HepG2 (cell line): ENCODE results near the gene FKBP8. TPM values are rescaled to one million over a fixed set of nuclear protein-coding genes. Genes with fewer than 3 reads are reported as not detected.

ENCODE experiments used
- ATAC-seq: fragments of 200-7000 bp; cut with Tn5 transposase; 3 replicates; pipeline ENCODE4 v1.9.1; 2020; ENCODE audit warnings: mild to moderate bottlenecking, moderate library complexity
- BruUV-seq: library from RNA; stranded (reverse); fragments of 400-500 nt; replicated peaks from 2 replicates; lab custom pipeline; 2021; lab: Mats Ljungman, UMichigan
- CTCF ChIA-PET: fragments of 300-600 bp; formaldehyde crosslinking; extraction: SDS; loops from one replicate; lab custom pipeline; 2021; ENCODE audit warnings: low total read pairs, inconsistent platforms, low intra/inter-chr PET ratio; lab: Yijun Ruan, JAX
- POLR2A ChIA-PET: fragments of 350-600 bp; sonication (Branson Sonifier 250); formaldehyde crosslinking; loops from one replicate; lab custom pipeline; 2020; ENCODE audit warnings: antibody characterized with exemption, inconsistent platforms; lab: Yijun Ruan, JAX
- DNase-seq: peaks from one replicate; pipeline ENCODE4 v3.0.0-alpha.2; 2015; ENCODE audit warnings: low spot score
- FAIRE-seq: peaks from 3 replicates; lab custom pipeline; 2011; peaks lifted over from hg19 to GRCh38; lab: Jason Lieb, UNC
- H2AFZ ChIP-seq: one replicate; pipeline ENCODE4 v1.6.1; 2011; ENCODE audit warnings: low read length, inconsistent platforms
- H3K27ac ChIP-seq: fragments of 300-600 bp; 3 replicates; pipeline ENCODE4 v1.8.0; 2011; ENCODE audit warnings: mixed run types, mild to moderate bottlenecking, mixed read lengths, low read length, inconsistent platforms; ENCODE audit not compliant: insufficient read depth; ENCODE audit errors: extremely low read length
- H3K27me3 ChIP-seq, 2 experiments: fragments of 200-600 bp in 1 of 2; 2 replicates in 1 of 2; 3 replicates in 1 of 2; pipeline versions ENCODE4 v1.6.0 to v1.8.0; 2011; ENCODE audit warnings: low read length in 2 of 2, mild to moderate bottlenecking in 2 of 2, moderate library complexity in 2 of 2, inconsistent platforms in 1 of 2; ENCODE audit not compliant: insufficient read depth in 2 of 2, control insufficient read depth in 1 of 2
- H3K36me3 ChIP-seq, 2 experiments: fragments of 200-600 bp in 1 of 2; replicated peaks in 1 of 2; 2 replicates in 1 of 2; 3 replicates in 1 of 2; pipeline versions ENCODE4 v1.5.1 to v1.8.0; 2011; ENCODE audit warnings: low read length in 2 of 2, inconsistent platforms in 1 of 2; ENCODE audit not compliant: insufficient read depth in 2 of 2, control insufficient read depth in 1 of 2
- H3K4me1 ChIP-seq: 2 replicates; pipeline ENCODE4 v1.5.1; 2012; ENCODE audit warnings: low read length, inconsistent platforms; ENCODE audit not compliant: insufficient read depth
- H3K4me2 ChIP-seq: 2 replicates; pipeline ENCODE4 v1.6.0; 2011; ENCODE audit warnings: low read depth, low read length, inconsistent platforms
- H3K4me3 ChIP-seq, 3 experiments: fragments of 200-600 bp in 1 of 3; sonication (generic), shearing (Covaris generic) in 1 of 3; replicated peaks in 1 of 3; 2 replicates each; pipeline ENCODE4 v1.5.1; 2011 to 2016; ENCODE audit warnings: low read length in 3 of 3, inconsistent platforms in 2 of 3, low read depth in 2 of 3, mild to moderate bottlenecking in 2 of 3, control low read depth in 1 of 3, mixed read lengths in 1 of 3; ENCODE audit not compliant: insufficient read depth in 1 of 3
- H3K79me2 ChIP-seq: one replicate; pipeline ENCODE4 v1.6.1; 2011; ENCODE audit warnings: low read length, inconsistent platforms; ENCODE audit not compliant: insufficient read depth
- H3K9ac ChIP-seq: 2 replicates; pipeline ENCODE4 v1.6.0; 2011; ENCODE audit warnings: mild to moderate bottlenecking, low read depth, low read length, inconsistent platforms; ENCODE audit not compliant: insufficient read depth
- H3K9me3 ChIP-seq: 2 replicates; pipeline ENCODE4 v1.5.1; 2012; ENCODE audit warnings: mild to moderate bottlenecking, low read length
- H4K20me1 ChIP-seq: 2 replicates; pipeline ENCODE4 v1.6.0; 2011; ENCODE audit warnings: inconsistent platforms, mild to moderate bottlenecking, low read length, moderate library complexity; ENCODE audit not compliant: insufficient read depth
- PRDM10 ChIP-seq: sonication (generic); formaldehyde crosslinking; IDR thresholded peaks from 2 replicates; pipeline ENCODE4 v1.4.0; 2020; ENCODE audit warnings: low read depth, missing genetic modification reagents
- SNRNP70 ChIP-seq: fragments of 200-400 bp; formaldehyde crosslinking; IDR thresholded peaks from 2 replicates; pipeline ENCODE4 v1.6.1; 2017; ENCODE audit warnings: mild to moderate bottlenecking, low read depth, low read length, moderate library complexity
- ZNF773 ChIP-seq: sonication (generic); formaldehyde crosslinking; IDR thresholded peaks from 2 replicates; pipeline ENCODE4 v1.4.0; 2020; ENCODE audit warnings: missing genetic modification reagents, borderline replicate concordance
- WGBS: methylation state at CpG from one replicate; pipeline ENCODE4 v1.1.6; 2017; ENCODE audit warnings: low lambda C conversion rate; 5-methylcytosine and 5-hydroxymethylcytosine counted together
- in situ Hi-C: cut with HindIII; loops from 2 replicates; pipeline ENCODE4 v1.10.0; 2017; ENCODE audit warnings: low pct_unique_long_range_greater_than_20kb; ENCODE audit not compliant: extremely low pct_ligation_motif_present
- intact Hi-C: fragments of 100-400 bp; cut with micrococcal nuclease; formaldehyde crosslinking; loops from one replicate; pipeline ENCODE4 v1.10.0; 2022; ENCODE audit not compliant: unreplicated experiment
- polyA plus RNA-seq, 8 experiments: library from polyadenylated mRNA; depleted of rRNA in 3 of 8; stranded (reverse) in 7 of 8; unstranded in 1 of 8; fragments of >200 nt; fragmentation: Illumina TruSeq in 4 of 8; extraction: Trizol in 4 of 8; gene quantifications; 2 replicates each; pipeline versions ENCODE4 v1.2.1 to v1.2.3, GENCODE V29; 2011 to 2016; ENCODE audit warnings: low read depth in 4 of 8, missing spikeins in 1 of 8, mixed read lengths in 1 of 8; ENCODE audit not compliant: insufficient read depth in 1 of 8
- total RNA-seq, 5 experiments: library from RNA; depleted of rRNA; stranded (reverse); fragments of >200 nt; fragmentation: Illumina TruSeq; extraction: Trizol; gene quantifications; 2 replicates each; pipeline ENCODE4 v1.2.3, GENCODE V29; 2016; ENCODE audit warnings: low read depth in 1 of 5
- TF ChIP-seq, protein P1 (sequence below): sonication (generic); formaldehyde crosslinking; IDR thresholded peaks from 2 replicates; pipeline ENCODE4 v1.8.0; 2022; ENCODE audit warnings: mild to moderate bottlenecking, missing genetic modification reagents; ENCODE audit not compliant: insufficient replicate concordance
- TF ChIP-seq, protein P2 (sequence below): sonication (generic); formaldehyde crosslinking; IDR thresholded peaks from 2 replicates; pipeline ENCODE4 v1.5.1; 2020; ENCODE audit warnings: mild to moderate bottlenecking, missing genetic modification reagents, moderate library complexity

The FKBP8 gene
- total and polyA plus RNA-seq, 2 of the 13 experiments (the other 11 are each of a cell fraction or from before 2014, with no cell fraction given), result 81.7 to 93.9 TPM

- TF ChIP-seq, protein P1, sequence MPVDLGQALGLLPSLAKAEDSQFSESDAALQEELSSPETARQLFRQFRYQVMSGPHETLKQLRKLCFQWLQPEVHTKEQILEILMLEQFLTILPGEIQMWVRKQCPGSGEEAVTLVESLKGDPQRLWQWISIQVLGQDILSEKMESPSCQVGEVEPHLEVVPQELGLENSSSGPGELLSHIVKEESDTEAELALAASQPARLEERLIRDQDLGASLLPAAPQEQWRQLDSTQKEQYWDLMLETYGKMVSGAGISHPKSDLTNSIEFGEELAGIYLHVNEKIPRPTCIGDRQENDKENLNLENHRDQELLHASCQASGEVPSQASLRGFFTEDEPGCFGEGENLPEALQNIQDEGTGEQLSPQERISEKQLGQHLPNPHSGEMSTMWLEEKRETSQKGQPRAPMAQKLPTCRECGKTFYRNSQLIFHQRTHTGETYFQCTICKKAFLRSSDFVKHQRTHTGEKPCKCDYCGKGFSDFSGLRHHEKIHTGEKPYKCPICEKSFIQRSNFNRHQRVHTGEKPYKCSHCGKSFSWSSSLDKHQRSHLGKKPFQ (CRISPR knock-in tag), result peak; percentile 33
- TF ChIP-seq ZNF773 (CRISPR knock-in tag), result no peak
- no peak for TF ChIP-seq PRDM10 (CRISPR knock-in tag)
These were observed 25.8 kb downstream of the FKBP8 start (continued) for GRCh38 chr19:18517606-18518005.

DNA sequence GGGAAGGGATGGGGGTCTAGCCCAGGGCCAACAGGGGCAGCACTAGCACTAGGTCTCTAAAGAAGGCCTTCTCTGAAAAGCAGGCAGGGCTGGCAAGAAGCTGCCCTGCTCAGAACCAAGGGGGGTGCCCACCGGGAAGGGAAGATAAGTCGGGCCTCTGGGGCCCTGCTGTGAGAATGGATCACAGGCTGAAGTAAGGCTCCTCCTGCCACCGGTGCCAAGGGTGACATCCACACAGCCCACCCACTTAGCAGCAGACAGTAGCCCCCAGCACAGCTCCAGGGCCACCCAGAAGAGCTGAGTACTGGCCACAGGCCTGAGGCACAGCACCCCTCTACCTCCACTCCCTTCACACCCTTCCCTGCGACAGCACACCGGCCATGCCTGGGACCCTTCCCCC lies 27.4 kb downstream of the FKBP8 start:
- no TSS peak for BruUV-seq
- CTCF ChIA-PET, result no interaction called here
- H2AFZ ChIP-seq, result no peak overlapping the region

More for the DNA sequence above, 27.4 kb downstream of the FKBP8 start:
- Histone ChIP-seq H3K79me2 (peaks cover 87% of the 10 kb centered on the region), H3K4me2 (peak overlapping the region; percentile 80), H3K27ac (peak overlapping the region; percentile 94), H3K9me3 (no peaks in the 10 kb centered on the region), H3K27me3 (no peaks in the 10 kb centered on the region; a peak in 1 of 5 replicates), H3K36me3 (no peaks in the 10 kb centered on the region; a peak in 1 of 5 replicates), H3K9ac (peak overlapping the region; percentile 75), H4K20me1 (peaks cover 20% of the 10 kb centered on the region; the same call in 1 of the 2 replicates), H3K4me1 (peaks cover 89% of the 10 kb centered on the region), H3K4me3 (peak overlapping the region in 1 of 3 experiments; percentile 63; a peak in 1 of 6 replicates)
- FAIRE-seq (no peak), DNase-seq (no peak), ATAC-seq (no peak)
- intact Hi-C loops (no loop called here), in situ Hi-C loops (no loop called here)
- TF ChIP-seq SNRNP70, result no peak
- TF ChIP-seq, protein P2, sequence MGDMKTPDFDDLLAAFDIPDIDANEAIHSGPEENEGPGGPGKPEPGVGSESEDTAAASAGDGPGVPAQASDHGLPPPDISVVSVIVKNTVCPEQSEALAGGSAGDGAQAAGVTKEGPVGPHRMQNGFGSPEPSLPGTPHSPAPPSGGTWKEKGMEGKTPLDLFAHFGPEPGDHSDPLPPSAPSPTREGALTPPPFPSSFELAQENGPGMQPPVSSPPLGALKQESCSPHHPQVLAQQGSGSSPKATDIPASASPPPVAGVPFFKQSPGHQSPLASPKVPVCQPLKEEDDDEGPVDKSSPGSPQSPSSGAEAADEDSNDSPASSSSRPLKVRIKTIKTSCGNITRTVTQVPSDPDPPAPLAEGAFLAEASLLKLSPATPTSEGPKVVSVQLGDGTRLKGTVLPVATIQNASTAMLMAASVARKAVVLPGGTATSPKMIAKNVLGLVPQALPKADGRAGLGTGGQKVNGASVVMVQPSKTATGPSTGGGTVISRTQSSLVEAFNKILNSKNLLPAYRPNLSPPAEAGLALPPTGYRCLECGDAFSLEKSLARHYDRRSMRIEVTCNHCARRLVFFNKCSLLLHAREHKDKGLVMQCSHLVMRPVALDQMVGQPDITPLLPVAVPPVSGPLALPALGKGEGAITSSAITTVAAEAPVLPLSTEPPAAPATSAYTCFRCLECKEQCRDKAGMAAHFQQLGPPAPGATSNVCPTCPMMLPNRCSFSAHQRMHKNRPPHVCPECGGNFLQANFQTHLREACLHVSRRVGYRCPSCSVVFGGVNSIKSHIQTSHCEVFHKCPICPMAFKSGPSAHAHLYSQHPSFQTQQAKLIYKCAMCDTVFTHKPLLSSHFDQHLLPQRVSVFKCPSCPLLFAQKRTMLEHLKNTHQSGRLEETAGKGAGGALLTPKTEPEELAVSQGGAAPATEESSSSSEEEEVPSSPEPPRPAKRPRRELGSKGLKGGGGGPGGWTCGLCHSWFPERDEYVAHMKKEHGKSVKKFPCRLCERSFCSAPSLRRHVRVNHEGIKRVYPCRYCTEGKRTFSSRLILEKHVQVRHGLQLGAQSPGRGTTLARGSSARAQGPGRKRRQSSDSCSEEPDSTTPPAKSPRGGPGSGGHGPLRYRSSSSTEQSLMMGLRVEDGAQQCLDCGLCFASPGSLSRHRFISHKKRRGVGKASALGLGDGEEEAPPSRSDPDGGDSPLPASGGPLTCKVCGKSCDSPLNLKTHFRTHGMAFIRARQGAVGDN (CRISPR knock-in tag), result 0 out of 2 replicates have a peak, but pooled peaks have one; percentile 37
- POLR2A ChIA-PET, result interaction anchor here (1.4 to 1.8 kb wide), 2 partner anchors 42 to 74 kb away, joined by 6 to 8 read pairs; partner anchors contain the start of gene KXD1
- 53% methylated on average over 4 of the region's 5 CpGs for WGBS
